Chondrocyte (in vitro differentiated cells): Measurements from ENCODE around the gene PRMT7. TPM values are rescaled to one million over a fixed set of nuclear protein-coding genes. Genes with fewer than 3 reads are reported as not detected.

Experiments used
- DNase-seq: peaks from one replicate; pipeline ENCODE4 v3.0.0; 2021; ENCODE audit warnings: mixed read lengths, low spot score
- H3K27ac Mint-ChIP-seq: one replicate; pipeline ENCODE4 v1.8.0; 2021; ENCODE audit warnings: mild to moderate bottlenecking, moderate library complexity, mixed read lengths; ENCODE audit not compliant: unreplicated experiment
- H3K27me3 Mint-ChIP-seq: 2 replicates; pipeline ENCODE4 v1.8.0; 2021; ENCODE audit warnings: low read depth, mixed read lengths
- H3K36me3 Mint-ChIP-seq: 2 replicates; pipeline ENCODE4 v1.8.0; 2021; ENCODE audit warnings: low read depth, mixed read lengths
- H3K4me1 Mint-ChIP-seq: 2 replicates; pipeline ENCODE4 v1.8.0; 2021; ENCODE audit warnings: low read depth, mild to moderate bottlenecking, mixed read lengths
- H3K4me3 Mint-ChIP-seq: one replicate; pipeline ENCODE4 v1.8.0; 2021; ENCODE audit warnings: mild to moderate bottlenecking, moderate library complexity, mixed read lengths; ENCODE audit not compliant: unreplicated experiment
- H3K9me3 Mint-ChIP-seq: 2 replicates; pipeline ENCODE4 v1.8.0; 2021; ENCODE audit warnings: low read depth, mixed read lengths
- CTCF ChIP-seq: fragments of 200-600 bp; sonication (generic); IDR thresholded peaks from 2 replicates; pipeline ENCODE4 v1.5.0; 2021; ENCODE audit warnings: antibody characterized with exemption, mild to moderate bottlenecking, moderate library complexity
- total RNA-seq: library from RNA; stranded (reverse); gene quantifications from 3 replicates; pipeline ENCODE4 v1.2.1, GENCODE V29; 2021

PRMT7 gene
- total RNA-seq, 1 donor from 2014 or later, result 26.7 TPM

- Mint-ChIP-seq H3K4me1 (peaks cover 54% of the 10 kb centered on the region), H3K9me3 (no peaks in the 10 kb centered on the region), H3K27ac (peak overlapping the region; percentile 81), H3K4me3 (no peak overlapping the region), H3K36me3 (no peaks in the 10 kb centered on the region), H3K27me3 (no peaks in the 10 kb centered on the region)
- no peak for TF ChIP-seq CTCF
- DNase-seq, result no peak
These were observed 43.0 kb upstream of the PRMT7 start for GRCh38 chr16:68267612-68268405.

GRCh38 chr16:68269793-68270192 is 41.0 kb upstream of the PRMT7 start:
- no peak for TF ChIP-seq CTCF
- Mint-ChIP-seq H3K27me3 (no peaks in the 10 kb centered on the region), H3K9me3 (no peaks in the 10 kb centered on the region), H3K4me3 (no peak overlapping the region), H3K27ac (peak overlapping the region; percentile 12), H3K4me1 (peaks cover 44% of the 10 kb centered on the region), H3K36me3 (peaks cover 3% of the 10 kb centered on the region)
- no peak for DNase-seq

GRCh38 chr16:68270353-68270752 is 40.5 kb upstream of the PRMT7 start:
- H3K27me3 Mint-ChIP-seq, result no peaks in the 10 kb centered on the region
- no peak for TF ChIP-seq CTCF
- no peak overlapping the region for H3K27ac Mint-ChIP-seq
- H3K36me3 Mint-ChIP-seq, result peaks cover 3% of the 10 kb centered on the region
- no peak overlapping the region for H3K4me3 Mint-ChIP-seq
- no peak for DNase-seq
- H3K4me1 Mint-ChIP-seq, result peaks cover 42% of the 10 kb centered on the region
- no peaks in the 10 kb centered on the region for H3K9me3 Mint-ChIP-seq

- H3K4me1 Mint-ChIP-seq, result peaks cover 34% of the 10 kb centered on the region
- no peak overlapping the region for H3K4me3 Mint-ChIP-seq
- no peaks in the 10 kb centered on the region for H3K9me3 Mint-ChIP-seq
- H3K27me3 Mint-ChIP-seq, result no peaks in the 10 kb centered on the region
- no peak for TF ChIP-seq CTCF
- DNase-seq, result no peak
- H3K36me3 Mint-ChIP-seq, result peaks cover 3% of the 10 kb centered on the region
- H3K27ac Mint-ChIP-seq, result no peak overlapping the region
These were observed 38.2 kb upstream of the PRMT7 start for GRCh38 chr16:68272507-68273209.

- no peaks in the 10 kb centered on the region for H3K9me3 Mint-ChIP-seq
- H3K4me3 Mint-ChIP-seq, result no peak overlapping the region
- no peaks in the 10 kb centered on the region for H3K27me3 Mint-ChIP-seq
- H3K27ac Mint-ChIP-seq, result no peak overlapping the region
- H3K36me3 Mint-ChIP-seq, result peaks cover 3% of the 10 kb centered on the region
- DNase-seq, result no peak
- no peak for TF ChIP-seq CTCF
- peaks cover 28% of the 10 kb centered on the region for H3K4me1 Mint-ChIP-seq
These were observed 37.4 kb upstream of the PRMT7 start for GRCh38 chr16:68273459-68273858.
